Posterior cingulate gyrus (tissue), 11 donors: ENCODE measurements around the gene ITGBL1.
A peak's percentile ranks its signal among the peaks of the same experiment; 100 is the strongest.

Source experiments
- DNase-seq, 10 donors: peaks; one replicate each; pipeline versions ENCODE4 v3.0.0 to v3.0.0-alpha.2; 2020 to 2021; ENCODE audit warnings: mixed read lengths in 3 of 10
- intact Hi-C: fragments of 100-400 bp; cut with DNase I; formaldehyde crosslinking; loops from one replicate; pipeline ENCODE4 v1.15.1; 2023

ITGBL1 gene

DNA sequence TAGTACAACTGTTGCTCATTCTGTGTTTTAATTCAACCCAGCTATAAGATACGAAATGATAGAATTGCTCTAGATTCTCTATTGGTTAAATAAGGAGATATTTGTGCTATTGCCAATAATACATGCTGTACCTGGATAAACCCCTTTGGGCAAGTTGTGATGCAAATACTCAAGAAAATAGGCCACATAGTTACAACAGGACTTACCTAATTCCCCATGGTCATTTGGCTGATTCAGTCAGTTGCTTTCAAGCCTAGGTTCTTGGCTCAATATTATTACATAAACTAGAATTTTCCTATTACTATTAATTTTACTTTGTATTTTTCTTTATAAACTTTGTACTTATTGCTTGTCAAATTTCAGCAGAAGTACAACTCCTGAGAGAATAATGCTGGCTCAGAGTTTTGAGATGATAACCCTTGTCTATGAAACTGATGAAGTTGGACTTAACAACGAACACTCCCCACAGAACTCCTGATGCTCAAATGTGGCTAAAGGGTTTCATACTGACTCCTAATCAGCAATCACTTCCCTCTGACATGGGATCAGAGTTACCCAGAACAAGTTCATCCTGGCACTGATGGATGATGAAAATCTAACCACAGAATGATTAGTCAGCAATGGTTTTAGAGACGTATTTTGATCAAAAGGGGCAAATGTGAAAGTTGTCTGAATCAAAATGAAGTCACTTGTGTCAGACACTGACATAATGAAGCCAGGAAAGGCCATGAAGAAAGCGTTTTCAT lies 221.1 kb downstream of the ITGBL1 start:
- intact Hi-C loops, result no loop called here
- no peak for DNase-seq

DNA sequence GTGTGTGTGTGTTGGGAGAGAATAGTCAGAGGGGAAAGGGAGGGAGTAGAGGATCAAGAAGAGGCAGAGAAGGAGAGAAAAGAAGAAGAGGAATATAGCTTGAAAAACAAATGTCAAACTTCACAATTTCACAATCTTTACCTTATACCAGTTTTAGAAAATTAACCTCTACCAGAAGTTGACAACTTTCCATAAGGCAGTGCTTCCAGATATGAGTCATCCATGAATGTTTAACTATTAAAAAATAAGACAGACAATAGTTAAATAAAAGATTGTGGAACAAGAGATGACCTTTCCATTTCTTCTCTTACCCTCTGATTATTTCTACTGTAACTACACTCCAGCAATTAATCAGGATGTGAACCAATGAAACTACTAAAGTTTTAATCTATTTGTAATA lies 229.4 kb downstream of the ITGBL1 start:
- intact Hi-C loops, result no loop called here
- no peak for DNase-seq

DNA sequence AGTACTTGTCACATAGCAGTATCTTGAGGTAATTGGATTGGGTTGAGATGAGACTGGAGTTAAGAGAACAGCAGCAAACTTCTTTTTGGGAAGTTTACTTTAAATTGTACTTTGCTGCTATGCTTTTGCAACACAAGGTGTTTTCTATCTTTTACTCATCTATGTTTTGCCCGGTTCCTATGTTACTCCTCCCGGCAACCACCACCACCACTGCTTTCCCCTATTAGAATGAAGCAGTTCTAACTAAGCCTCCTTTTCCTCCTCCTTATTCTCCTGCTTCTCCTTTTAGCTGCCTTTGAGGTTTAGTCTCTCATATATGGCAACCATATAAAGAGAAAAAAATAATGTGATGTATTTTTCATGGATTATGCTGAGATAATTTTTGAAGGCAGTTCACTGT lies 233.5 kb downstream of the ITGBL1 start:
- no peak for DNase-seq
- intact Hi-C loops, result no loop called here

DNA sequence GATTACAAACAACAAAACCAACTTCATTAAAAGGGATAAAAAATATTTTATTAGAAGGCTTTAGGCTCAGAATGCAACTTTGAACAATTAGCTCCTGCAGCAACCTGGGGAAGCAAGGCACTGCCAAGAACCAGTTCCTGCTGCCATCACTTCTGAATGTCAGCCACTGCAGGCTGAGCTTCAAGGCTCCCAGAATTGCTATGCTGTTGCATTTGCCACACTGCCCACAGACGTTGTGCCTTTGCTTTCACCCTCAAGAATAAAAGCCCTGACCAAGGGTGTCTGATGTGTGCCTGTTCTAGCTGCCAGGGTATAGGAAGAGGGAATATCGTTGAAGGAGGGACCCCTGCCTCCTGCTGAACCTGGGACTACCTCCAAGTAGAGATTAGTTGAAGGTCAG lies 238.4 kb downstream of the ITGBL1 start:
- intact Hi-C loops, result no loop called here
- DNase-seq, result no peak

DNA sequence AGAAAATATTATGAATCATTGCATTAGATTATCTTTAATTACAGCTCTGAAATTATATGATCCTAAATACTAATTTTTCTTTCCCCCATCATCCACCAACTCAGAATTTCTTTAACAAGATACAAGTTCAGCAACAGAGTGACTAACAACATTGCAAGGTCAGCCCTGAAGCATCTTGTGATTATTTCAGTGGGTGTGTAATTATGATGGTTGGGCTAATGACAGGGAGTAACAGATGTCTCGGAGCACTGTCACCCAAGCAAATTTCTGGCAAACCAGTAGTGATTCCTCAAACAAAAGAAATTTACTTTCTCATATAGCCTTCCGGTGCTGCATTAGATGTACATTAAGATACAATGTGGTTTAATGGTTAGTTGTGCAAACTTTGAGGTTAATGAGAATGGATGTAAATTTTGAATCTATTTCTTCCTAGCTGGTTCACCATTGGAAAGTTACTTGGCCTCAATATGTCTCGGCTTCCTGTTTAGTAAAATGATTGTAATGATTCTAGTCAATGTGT lies 238.9 kb downstream of the ITGBL1 start:
- intact Hi-C loops, result no loop called here
- no peak for DNase-seq

DNA sequence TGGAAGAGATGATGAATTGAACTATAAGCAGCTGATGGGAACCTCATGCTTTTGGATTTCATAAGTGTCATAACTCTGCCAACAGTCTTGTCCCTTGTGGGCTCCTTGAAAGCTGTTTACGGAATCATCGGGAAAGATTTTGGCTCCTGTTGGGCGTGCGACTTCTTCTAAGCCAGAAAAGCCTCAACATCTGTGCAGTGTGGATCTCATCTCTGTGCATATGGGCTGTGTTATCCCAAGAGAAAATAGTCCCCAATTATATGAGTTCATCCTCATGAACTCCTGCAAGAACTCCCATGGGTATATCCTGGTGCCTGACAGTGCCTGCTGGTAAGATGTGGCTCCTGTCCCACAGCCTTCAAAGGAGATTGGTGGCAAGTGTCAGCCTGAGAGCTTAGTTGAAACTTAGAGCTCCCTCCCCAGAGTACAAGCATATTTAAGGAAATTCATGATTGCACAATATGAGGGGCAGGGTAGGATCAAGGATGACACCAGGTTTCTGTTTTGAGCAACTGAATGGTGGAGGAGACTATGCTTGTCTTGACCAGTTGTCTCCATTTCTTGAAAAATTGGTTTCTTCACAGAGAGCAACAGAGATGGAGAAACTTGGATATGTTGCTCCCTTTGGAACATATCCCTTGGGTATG lies 243.5 kb downstream of the ITGBL1 start:
- intact Hi-C loops, result no loop called here

DNA sequence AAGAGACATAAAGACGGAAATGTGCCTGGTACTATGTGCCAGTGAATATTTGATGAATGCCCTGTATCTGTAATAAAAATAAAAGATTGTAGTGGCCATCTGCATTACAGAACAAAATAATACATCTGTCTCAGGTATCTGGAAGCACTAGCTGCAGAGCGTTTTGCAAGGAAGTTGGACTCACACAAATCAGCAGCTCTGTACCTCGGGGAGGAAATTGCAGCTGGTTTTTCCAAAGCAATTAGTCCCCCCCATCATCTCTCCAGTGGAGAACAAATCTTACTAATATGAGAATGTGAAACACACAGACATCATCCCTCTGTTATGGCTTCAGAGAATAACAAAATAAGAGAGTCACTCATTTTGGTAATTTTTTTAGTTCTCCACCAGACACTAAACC lies 245.3 kb downstream of the ITGBL1 start:
- intact Hi-C loops, result no loop called here

More for the DNA sequence above, 243.5 kb downstream of the ITGBL1 start:
- DNase-seq, result no peak

DNA sequence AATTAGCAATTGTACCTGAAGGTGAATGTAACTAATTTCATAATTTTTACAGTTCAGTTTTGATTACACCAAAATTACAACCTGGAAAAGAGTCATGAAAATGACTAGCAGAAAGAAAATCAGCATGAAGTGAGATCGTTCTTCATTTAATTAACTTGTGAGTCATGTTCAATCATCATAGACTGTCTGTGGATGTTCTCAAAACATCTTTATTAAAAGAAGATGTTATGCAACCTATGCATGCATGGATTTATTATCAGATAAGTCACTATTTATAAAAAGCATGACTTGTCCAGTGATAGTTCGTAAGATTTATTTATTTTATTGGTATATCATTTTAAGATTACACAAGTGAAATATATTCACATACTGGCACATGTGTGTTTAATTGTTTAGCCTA lies 245.9 kb downstream of the ITGBL1 start:
- no peak for DNase-seq
- intact Hi-C loops, result no loop called here

More for the DNA sequence above, 245.3 kb downstream of the ITGBL1 start:
- no peak for DNase-seq

DNA sequence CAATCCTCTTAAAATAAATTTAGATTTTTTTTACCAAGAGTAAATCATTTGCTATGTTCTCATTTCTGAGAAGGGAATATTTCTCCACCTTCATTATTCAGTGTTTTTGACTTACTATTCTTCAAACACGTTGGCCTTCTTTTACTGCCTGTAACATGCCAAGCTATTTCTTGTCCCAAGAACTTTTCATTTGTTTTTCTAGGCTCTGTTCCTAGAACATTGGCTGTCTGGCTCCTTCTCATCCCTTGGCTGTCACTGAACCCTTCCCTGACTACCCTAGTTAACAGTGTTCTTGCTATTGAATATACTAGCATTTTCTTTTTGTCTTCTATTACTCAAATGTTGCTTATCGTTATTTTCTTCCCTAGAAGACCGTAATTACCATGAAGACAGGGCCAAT lies 248.1 kb downstream of the ITGBL1 start:
- intact Hi-C loops, result no loop called here
- DNase-seq, result no peak

DNA sequence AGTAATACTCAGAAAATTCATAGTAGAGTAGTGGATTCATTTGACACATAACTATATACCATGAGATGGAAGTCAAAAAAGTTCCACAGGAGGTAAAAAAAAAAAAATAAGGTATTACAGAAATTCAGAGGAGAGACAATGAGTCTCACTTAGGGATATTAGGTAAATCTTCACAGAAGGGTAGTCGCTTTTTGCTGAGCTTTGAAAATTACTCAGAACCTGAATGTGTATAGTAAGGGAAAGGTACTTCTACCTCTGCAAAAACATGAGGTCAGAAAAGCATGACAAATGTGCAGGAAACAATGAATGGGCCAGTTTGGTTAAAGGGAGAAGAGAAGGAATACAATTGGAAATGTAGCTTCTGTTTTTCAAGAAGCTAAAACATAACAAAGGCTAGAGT lies 250.6 kb downstream of the ITGBL1 start:
- DNase-seq, result no peak
- intact Hi-C loops, result no loop called here

DNA sequence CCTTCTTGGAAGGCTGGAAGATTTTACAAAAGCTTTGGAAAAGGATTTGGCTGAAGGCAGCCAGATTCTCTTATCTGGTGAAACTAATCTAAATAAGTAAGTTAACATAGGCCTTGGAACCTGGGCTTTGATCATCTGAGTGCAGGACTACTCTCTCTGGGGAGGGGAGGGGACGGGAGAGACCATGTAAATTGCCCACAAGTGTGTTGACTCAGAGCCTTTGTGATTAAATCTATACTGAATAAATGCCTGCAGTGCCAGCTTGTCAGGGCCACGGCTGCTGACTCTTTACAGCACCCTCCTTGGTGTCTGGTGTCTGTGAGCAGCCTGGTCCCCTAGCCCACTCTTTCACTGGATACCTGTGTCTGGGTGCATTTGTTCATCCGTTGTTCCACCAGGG lies 251.4 kb downstream of the ITGBL1 start:
- no peak for DNase-seq
- intact Hi-C loops, result no loop called here

DNA sequence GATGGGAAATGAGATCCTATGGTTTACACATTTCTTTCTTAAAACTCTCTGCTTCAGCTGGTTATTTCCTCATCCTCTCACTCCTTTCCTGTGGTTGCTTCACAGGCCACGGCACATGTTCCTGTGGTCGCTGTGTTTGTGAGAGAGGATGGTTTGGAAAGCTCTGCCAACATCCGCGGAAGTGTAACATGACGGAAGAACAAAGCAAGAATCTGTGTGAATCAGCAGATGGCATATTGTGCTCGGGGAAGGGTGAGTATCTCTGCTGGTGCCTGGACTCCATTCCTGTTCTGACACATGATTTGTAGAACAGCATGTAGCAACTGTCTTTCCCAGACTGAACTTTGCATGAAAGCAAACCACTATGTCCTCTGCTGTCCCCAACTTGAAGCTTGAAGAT lies 254.2 kb downstream of the ITGBL1 start:
- intact Hi-C loops, result no loop called here
- peak in 3 of 10 donors; percentile 9 to 67 (median 66) for DNase-seq

DNA sequence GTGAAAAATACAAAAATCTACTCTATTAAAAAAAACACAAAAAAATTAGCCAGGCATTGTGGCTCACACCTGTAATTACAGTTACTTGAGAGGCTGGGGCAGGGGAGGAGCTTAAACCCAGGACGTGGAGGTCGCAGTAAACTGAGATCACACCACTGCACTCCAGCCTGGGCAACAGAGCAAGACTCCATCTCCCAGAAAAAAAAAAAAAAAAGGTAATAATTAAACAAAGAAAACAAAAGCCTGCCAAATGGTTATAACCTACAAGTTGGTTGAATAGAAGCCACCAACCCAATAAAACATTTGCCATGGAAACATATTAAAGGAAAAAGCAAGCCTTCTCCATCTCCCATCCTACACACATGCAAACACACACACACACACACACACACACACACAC lies 255.2 kb downstream of the ITGBL1 start:
- intact Hi-C loops, result no loop called here
- no peak for DNase-seq

DNA sequence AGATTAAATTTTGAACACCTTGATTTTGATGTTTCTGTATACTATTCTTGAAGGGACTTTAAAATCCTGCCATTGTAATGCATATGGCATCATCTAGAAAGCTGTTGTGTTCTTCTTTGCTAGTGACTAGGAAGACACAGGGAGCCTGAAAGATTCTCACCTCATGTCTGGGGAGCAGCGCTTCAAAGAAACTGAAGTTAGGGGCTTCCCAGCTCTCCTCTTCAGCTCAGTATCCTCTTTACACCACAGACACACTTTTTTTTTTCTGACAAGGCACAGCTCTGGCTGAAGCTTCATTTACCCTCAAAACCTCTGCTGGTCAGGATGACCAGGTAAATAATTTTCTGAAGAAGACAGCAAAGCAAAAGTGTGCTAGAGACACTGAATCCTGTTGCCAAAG lies 255.6 kb downstream of the ITGBL1 start:
- intact Hi-C loops, result no loop called here
- DNase-seq, result no peak

DNA sequence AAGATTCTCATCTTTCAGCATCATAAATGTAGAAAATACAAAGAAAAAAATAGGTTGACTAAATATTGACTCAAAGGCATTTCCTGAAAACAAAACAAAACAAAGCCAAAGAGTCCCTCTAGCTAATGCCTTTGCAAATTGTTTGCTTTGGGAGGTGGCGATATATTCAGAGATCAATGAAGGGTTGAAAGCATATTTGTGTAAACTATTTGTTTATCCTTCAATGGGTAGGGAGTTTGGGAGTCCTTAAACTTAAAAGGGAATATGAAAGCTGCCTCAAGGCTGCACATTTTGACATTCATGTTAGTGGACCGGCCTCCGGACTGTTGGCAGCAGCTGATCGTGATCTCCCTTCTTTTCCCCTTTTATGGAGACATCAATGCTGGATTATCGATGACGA lies 257.5 kb downstream of the ITGBL1 start:
- DNase-seq, result no peak
- intact Hi-C loops, result no loop called here

DNA sequence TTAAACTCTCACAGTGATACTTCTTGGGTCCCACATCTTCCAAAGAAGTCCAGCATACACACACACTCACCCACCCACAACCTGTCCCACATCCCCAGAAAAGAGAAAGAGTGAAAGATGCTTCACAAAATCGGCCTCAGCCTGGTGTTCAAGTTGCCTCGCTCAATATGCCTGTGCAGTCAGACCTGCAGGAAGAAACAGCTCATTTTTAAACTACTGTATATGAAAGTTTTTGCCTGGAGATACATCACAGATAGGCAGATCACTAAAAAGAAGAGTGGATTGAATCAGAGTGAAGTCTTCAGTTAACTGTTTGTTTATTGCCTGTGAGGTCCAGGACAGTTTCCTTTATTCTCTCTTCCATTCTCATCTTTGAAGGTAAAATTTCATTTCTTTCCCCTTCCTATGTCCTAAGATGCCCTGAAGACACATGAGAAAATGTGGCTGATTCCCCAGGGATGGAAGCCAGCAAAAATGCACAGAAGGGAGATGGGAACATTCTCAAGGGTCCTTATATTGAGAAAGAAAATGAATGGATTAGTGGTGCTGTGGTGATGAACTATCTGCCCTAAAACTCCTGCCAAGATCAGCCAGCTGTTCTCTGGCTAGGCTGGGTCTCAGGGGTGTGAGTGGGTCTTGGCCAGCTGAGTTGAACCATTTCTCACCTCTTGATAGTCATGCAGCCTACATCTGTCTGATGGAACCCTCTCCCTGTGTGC lies 259.0 kb downstream of the ITGBL1 start:
- no peak for DNase-seq
- intact Hi-C loops, result no loop called here

DNA sequence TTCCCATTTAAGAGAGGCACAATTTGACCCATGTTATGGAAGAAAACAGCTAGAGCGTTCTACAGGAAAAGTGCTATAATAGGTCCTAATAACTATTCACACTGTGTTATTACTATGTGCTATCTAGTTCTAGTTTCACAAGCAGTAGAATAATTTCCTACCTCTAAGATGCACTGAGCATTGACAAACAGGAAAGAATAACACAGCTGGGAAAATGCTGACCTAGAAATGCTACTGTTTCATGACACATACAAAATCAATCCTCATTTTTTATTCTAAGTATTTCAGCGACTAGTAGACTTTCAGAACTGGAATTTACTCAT lies 259.5 kb downstream of the ITGBL1 start:
- DNase-seq, result no peak
- intact Hi-C loops, result no loop called here

DNA sequence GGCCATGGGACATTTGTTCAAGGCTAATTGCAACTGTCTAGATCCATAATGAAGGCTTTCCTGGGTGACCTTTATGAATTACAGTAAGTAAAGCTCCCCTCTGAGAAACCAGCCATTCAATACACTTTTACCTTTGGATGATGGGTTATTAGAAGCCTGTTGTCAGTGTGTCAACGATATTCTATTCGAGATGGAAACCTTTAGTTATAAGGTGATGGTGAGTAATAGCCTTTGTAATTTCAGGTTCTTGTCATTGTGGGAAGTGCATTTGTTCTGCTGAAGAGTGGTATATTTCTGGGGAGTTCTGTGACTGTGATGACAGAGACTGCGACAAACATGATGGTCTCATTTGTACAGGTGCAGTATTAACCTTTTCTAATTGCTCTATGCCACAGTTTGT lies 261.7 kb downstream of the ITGBL1 start:
- no peak for DNase-seq
- intact Hi-C loops, result no loop called here

DNA sequence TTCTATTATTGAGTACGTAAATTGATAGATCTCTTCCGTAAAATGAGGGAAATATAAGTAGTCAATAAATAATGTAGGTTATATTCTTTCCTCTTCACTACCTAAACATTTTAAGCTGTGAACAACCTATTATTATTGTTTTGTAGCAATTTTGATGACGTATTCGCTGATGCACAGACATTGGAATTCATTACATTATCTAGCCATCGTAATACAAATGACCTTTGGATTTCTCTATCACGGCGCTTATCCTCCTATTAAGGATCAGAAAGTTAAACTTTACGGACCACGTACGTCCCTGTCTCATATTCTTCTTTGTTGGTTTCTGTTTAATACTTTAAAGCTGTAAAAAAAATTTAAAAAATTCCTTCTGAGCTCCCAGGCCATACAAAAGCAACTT lies 264.9 kb downstream of the ITGBL1 start:
- intact Hi-C loops, result no loop called here
- DNase-seq, result no peak

DNA sequence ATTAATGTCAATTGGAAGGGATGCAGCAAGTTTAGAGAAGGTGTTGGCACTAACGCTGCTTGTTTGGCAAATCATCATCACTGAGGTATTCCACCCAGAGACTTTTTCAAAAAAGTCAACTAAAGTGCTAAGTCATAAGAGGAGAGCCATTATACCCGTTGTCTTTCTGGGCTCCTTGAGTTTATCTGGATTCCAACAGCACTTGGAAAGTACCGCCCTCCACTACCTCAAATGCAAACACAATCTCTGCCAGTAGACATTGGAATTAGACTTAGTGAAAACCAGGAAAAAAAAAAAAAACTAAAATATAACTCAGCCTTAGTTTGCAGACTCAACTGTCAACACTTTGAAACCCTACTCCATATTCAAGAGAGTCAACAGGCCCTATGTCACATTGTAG lies 266.0 kb downstream of the ITGBL1 start:
- DNase-seq, result no peak
- intact Hi-C loops, result no loop called here

DNA sequence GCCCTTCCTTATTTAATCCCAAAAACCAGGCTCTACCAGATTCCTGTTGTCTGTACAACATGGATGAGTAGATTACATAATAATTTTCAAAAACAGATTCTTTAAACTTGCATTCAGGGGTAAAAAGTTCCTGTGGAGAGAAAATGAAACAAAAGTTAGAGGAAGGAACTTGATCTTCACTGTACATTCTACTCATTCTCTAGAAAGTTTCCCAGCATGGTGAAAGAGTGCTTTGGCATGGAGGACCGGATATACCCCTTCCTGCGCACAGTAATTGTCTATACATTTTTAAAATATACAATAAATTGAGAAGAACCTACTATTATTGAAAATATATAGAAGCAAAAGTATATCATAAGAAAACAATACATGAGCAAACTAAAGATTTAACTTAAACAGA lies 274.2 kb downstream of the ITGBL1 start:
- intact Hi-C loops, result no loop called here
- DNase-seq, result no peak

DNA sequence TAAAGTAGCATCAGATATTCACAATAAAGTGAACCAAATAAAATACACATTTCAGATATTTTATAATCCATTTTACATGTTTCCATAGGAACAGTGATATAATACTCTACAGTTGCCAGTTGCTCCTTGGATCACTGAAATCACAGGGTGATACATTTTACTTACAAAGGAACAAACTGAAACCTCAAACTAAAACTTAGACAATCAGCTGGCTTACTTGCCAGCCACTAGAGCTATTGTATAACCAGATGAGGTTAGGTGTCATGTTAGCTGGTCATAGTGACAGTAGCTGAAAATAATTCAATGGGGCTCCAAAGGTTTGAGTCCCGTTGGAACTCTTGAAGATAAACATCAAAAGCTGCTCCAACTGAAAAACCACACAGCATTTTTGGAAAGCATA lies 274.6 kb downstream of the ITGBL1 start:
- intact Hi-C loops, result no loop called here
- no peak for DNase-seq
